HFF-Myc (cell line): ENCODE data around the gene GRB10.

Source experiments
- DNase-seq: peaks from one replicate; pipeline ENCODE4 v3.0.0-alpha.2; 2011; ENCODE audit warnings: low read depth; ENCODE audit errors: extremely low read depth
- H3K4me3 ChIP-seq: replicated peaks from 2 replicates; pipeline ENCODE4 v1.5.1; 2011; ENCODE audit warnings: low read depth, mild to moderate bottlenecking, control low read depth, low read length
- TF ChIP-seq, protein P1 (sequence below): IDR thresholded peaks from 2 replicates; pipeline ENCODE4 v1.5.1; 2012; ENCODE audit warnings: mild to moderate bottlenecking, low read depth, low read length, control low read depth; ENCODE audit errors: missing control alignments

Gene GRB10

DNA sequence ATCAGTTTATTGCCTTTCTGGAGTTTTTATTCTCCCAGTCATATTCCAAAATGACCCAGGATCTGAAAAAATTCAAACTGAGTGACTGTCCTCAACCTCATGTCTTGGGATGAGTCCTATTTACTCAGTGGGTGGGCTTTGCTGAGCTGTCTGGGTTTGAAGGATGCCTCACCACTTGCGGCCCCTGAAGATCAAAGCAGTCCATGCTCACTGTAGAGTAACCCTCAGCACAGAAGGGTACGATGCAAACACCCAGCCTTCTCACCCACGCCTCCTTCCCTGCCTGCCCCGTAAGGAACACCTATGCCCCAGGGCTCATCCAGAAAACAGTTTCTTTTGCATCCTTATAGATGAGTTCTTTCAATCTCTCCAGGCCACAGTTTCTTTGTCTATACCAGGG is 42.2 kb upstream of the GRB10 start:
- no peak overlapping the region for H3K4me3 ChIP-seq
- TF ChIP-seq, protein P1, sequence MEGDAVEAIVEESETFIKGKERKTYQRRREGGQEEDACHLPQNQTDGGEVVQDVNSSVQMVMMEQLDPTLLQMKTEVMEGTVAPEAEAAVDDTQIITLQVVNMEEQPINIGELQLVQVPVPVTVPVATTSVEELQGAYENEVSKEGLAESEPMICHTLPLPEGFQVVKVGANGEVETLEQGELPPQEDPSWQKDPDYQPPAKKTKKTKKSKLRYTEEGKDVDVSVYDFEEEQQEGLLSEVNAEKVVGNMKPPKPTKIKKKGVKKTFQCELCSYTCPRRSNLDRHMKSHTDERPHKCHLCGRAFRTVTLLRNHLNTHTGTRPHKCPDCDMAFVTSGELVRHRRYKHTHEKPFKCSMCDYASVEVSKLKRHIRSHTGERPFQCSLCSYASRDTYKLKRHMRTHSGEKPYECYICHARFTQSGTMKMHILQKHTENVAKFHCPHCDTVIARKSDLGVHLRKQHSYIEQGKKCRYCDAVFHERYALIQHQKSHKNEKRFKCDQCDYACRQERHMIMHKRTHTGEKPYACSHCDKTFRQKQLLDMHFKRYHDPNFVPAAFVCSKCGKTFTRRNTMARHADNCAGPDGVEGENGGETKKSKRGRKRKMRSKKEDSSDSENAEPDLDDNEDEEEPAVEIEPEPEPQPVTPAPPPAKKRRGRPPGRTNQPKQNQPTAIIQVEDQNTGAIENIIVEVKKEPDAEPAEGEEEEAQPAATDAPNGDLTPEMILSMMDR, result no peak
- DNase-seq, result no peak

DNA sequence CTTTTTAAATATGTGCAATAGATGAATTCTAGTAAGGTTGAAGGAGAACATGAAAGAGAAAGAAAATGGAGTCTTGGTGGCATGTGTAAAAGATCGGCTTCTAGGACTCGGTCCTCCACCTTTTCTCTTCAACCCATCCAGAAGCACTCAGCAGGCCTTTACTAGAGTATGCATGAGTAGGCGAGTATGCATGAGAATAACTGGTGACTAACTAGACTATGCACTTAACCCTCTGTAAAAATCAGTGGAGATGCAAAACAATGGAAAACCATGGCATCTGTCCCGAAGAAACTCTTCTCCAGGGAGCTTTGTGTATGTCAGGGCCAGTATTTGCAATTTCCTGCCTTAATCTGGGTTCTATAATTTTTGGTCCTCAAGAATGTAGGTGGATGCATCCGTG is 40.0 kb upstream of the GRB10 start:
- no peak for DNase-seq
- TF ChIP-seq, protein P1, result no peak
- no peak overlapping the region for H3K4me3 ChIP-seq

DNA sequence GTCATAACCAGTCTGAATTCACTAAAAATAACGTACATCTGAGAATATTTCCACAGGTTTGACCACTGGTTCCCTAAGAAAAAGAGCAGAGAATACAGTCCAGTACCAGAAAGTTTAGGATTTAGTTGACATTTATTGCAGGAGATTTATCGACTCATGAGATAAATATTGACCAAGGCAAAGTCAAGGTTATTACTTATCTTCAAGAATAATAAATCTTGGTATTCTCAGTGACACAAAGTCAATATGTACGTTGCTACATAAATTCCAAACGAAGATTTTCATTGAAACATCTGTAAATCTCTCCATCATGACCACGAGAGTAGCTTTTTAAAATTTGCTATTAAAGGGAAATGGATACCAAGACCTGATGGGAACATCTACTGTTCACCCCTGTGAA is 39.4 kb upstream of the GRB10 start:
- DNase-seq, result no peak
- H3K4me3 ChIP-seq, result no peak overlapping the region
- TF ChIP-seq, protein P1, result no peak

DNA sequence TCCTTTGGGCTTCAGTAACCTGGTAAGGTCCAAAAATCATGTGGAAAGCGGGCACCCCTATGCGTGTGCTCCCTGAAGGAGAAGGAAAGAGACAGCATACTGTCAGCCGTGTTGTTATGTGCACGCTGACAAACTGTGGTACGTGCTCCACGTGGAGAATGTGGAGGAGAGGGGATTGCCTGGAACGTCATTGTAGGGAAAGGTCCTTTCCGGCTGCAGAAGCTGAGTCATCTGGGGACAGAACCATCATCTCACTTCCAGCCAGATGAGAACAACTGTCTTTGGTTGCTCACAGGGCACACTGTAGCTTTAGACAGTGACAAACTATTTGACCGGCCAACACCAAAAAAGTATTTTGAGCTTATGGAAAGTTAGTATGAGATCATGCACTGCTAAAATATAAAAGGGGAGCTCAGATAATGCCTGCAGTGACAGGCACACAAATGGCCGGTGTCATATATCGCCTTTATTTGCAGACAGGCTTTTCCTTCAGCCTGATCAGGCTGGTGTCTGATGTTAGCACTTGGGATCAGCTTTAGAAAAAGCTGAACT is 38.8 kb upstream of the GRB10 start:
- TF ChIP-seq, protein P1, result no peak
- peak; percentile 25 for DNase-seq

DNA sequence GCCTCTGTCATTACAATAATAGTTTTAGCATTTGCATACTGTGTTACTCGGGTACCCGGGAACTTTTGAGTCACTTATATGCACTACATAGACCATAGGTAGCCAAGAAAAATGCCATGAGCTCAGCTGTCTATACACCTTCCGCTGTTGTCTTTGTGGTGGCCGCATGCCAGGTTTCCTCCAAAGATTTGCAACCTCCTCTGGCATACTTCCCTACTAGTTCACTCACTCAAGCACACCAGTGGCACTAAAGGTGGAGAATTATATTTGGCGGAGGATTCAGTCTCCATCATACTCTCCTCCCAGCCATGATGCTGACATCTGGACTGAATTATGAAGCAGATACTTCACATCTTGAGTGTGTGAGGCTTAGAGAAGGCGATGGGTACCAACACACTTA is 35.6 kb upstream of the GRB10 start:
- H3K4me3 ChIP-seq, result no peak overlapping the region
- TF ChIP-seq, protein P1, result no peak
- DNase-seq, result no peak

More for the DNA sequence above, 38.8 kb upstream of the GRB10 start:
- no peak overlapping the region for H3K4me3 ChIP-seq

DNA sequence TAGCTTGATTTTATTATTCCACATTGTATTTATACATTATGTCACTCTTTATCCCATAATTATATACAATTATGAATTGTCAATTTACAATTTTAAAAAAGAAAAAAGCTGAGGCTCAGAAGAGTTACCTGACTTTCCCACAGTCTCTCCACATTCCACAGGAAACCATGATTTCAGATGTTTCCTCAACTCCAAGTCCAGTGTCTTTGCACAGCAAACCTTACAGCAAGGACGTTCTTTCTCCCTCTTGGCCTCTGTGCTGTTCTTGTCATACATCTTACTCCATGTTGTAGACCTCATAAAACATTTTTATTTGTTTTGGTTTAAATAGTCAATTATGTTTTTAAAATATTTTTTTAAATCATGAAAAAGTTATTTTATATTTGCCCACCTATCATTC is 34.9 kb upstream of the GRB10 start:
- no peak for DNase-seq
- TF ChIP-seq, protein P1, result no peak

DNA sequence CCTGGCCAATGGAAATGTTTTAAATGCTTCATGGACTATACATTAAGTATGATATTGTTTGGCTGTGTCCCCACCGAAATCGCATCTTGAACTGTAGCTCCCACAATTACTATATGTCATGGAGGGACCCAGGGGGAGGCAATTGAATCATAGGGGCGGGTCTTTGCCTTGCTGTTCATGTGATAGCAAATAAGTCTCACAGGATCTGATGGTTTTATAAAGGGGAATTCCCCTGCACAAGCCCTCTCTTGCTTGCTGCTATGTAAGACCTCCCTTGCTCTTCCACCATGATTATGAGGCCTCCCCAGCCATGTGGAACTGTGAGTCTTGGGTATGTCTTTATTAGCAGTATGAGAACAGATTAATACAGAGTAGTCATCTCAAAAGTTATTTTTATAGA is 32.4 kb upstream of the GRB10 start:
- no peak for DNase-seq
- H3K4me3 ChIP-seq, result no peak overlapping the region
- TF ChIP-seq, protein P1, result no peak

More for the DNA sequence above, 34.9 kb upstream of the GRB10 start:
- no peak overlapping the region for H3K4me3 ChIP-seq
